H1 (cell line): ENCODE measurements around the gene AKT1.

Experiments
- EZH2 ChIP-seq: fragments of 200-600 bp; sonication (generic); IDR thresholded peaks from 2 replicates; pipeline ENCODE4 v1.7.1; 2012; ENCODE audit warnings: low read depth, mild to moderate bottlenecking, moderate library complexity, low read length, inconsistent platforms; ENCODE audit not compliant: severe bottlenecking
- JUN ChIP-seq: IDR thresholded peaks from 2 replicates; pipeline ENCODE4 v1.6.1; 2011; ENCODE audit warnings: low read depth, mild to moderate bottlenecking, improper control_type of control experiment, low read length
- MAFK ChIP-seq: IDR thresholded peaks from 2 replicates; pipeline ENCODE4 v1.6.1; 2012; ENCODE audit warnings: low read depth, mild to moderate bottlenecking, improper control_type of control experiment, low read length
- TAF1 ChIP-seq: IDR thresholded peaks from 2 replicates; pipeline ENCODE4 v1.6.1; 2011; ENCODE audit warnings: mild to moderate bottlenecking, low read depth, low read length
- TF ChIP-seq, protein P1 (sequence below), 3 experiments: IDR thresholded peaks; 1 replicate in 2 of 3; 2 replicates in 1 of 3; pipeline versions ENCODE4 v1.5.1 to v1.6.1; 2011; ENCODE audit warnings: low read length in 3 of 3, mild to moderate bottlenecking in 3 of 3, inconsistent platforms in 2 of 3, low read depth in 1 of 3, moderate library complexity in 1 of 3; ENCODE audit not compliant: insufficient read depth in 1 of 3; ENCODE audit errors: control extremely low read depth in 1 of 3

DNA sequence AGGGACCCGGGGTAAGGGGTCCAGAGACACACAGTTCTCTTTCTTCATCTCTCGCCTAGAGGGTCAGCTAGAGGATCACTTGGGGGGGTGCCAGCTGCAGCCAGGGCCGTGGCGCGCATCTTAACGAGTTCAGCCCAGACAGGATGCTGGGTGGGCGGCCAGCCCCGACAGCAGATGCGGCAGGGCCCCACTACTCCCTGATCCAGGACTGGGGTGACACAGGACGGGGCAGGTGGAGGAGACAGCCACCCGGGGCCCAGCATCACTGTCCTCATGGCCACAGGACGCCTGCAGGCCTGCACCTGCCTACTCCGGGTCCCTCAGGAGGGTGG, 12.8 kb downstream of the AKT1 start:
- TF ChIP-seq JUN (no peak), TAF1 (no peak), EZH2 (no peak), MAFK (no peak)
- TF ChIP-seq, protein P1, sequence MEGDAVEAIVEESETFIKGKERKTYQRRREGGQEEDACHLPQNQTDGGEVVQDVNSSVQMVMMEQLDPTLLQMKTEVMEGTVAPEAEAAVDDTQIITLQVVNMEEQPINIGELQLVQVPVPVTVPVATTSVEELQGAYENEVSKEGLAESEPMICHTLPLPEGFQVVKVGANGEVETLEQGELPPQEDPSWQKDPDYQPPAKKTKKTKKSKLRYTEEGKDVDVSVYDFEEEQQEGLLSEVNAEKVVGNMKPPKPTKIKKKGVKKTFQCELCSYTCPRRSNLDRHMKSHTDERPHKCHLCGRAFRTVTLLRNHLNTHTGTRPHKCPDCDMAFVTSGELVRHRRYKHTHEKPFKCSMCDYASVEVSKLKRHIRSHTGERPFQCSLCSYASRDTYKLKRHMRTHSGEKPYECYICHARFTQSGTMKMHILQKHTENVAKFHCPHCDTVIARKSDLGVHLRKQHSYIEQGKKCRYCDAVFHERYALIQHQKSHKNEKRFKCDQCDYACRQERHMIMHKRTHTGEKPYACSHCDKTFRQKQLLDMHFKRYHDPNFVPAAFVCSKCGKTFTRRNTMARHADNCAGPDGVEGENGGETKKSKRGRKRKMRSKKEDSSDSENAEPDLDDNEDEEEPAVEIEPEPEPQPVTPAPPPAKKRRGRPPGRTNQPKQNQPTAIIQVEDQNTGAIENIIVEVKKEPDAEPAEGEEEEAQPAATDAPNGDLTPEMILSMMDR (IDR thresholded peaks at IDR 0.05; ENCODE audit: control extremely low read depth in 1 of 3, insufficient read depth in 1 of 3, low read depth in 1 of 3, low read length in 3 of 3): no peak
